Panc1 (cell line): ENCODE measurements around the gene TOP1. TPM values are rescaled to one million over a fixed set of nuclear protein-coding genes. Genes with fewer than 3 reads are reported as not detected.

ENCODE experiments used
- ATAC-seq: fragments of 200-7000 bp; cut with Tn5 transposase; 2 replicates; pipeline ENCODE4 v1.9.1; 2020; ENCODE audit warnings: mild to moderate bottlenecking, moderate library complexity
- BruUV-seq: library from RNA; stranded (reverse); fragments of 400-500 nt; replicated peaks from 2 replicates; lab custom pipeline; 2021; lab: Mats Ljungman, UMichigan
- CTCF ChIA-PET: fragments of 300-600 bp; sonication (Branson Sonifier 250); formaldehyde crosslinking; loops from one replicate; lab custom pipeline; 2022; ENCODE audit warnings: antibody characterized with exemption; lab: Charles Lee
- POLR2A ChIA-PET: fragments of 300-600 bp; sonication (Branson Sonifier 250); formaldehyde crosslinking; loops from one replicate; lab custom pipeline; 2022; ENCODE audit warnings: antibody characterized with exemption; lab: Charles Lee
- DNase-seq: peaks from one replicate; pipeline ENCODE4 v3.0.0-alpha.2; 2010; ENCODE audit warnings: low read depth, low spot score
- H3K27ac ChIP-seq: 2 replicates; pipeline ENCODE4 v1.5.1; 2011; ENCODE audit warnings: mild to moderate bottlenecking, low read length, inconsistent platforms
- H3K27me3 ChIP-seq: fragments of 200-500 bp; sonication (Bioruptor generic); 2 replicates; pipeline ENCODE4 v1.6.0; 2014; ENCODE audit warnings: low read length, inconsistent platforms; ENCODE audit not compliant: control insufficient read depth, insufficient read depth
- H3K36me3 ChIP-seq: fragments of 200-500 bp; sonication (Bioruptor generic); 2 replicates; pipeline ENCODE4 v1.5.1; 2014; ENCODE audit warnings: inconsistent platforms, mild to moderate bottlenecking, low read length, moderate library complexity; ENCODE audit not compliant: control insufficient read depth, insufficient read depth
- H3K4me1 ChIP-seq: 2 replicates; pipeline ENCODE4 v1.5.1; 2011; ENCODE audit warnings: inconsistent platforms, mild to moderate bottlenecking, low read length, moderate library complexity; ENCODE audit not compliant: control insufficient read depth, insufficient read depth
- H3K4me3 ChIP-seq, 2 experiments: 2 replicates each; pipeline ENCODE4 v1.5.1; 2011 to 2012; ENCODE audit warnings: low read depth in 2 of 2, low read length in 2 of 2, mild to moderate bottlenecking in 2 of 2, inconsistent platforms in 1 of 2, moderate library complexity in 1 of 2
- H3K9me3 ChIP-seq: fragments of 200-500 bp; sonication (Bioruptor generic); 2 replicates; pipeline ENCODE4 v1.5.1; 2014; ENCODE audit warnings: low read depth, mild to moderate bottlenecking, inconsistent platforms, low read length, moderate library complexity; ENCODE audit not compliant: control insufficient read depth, insufficient read depth
- POLR2AphosphoS5 ChIP-seq: IDR thresholded peaks from 2 replicates; pipeline ENCODE4 v1.6.1; 2012; ENCODE audit warnings: mild to moderate bottlenecking, low read depth, low read length, moderate library complexity
- SIN3A ChIP-seq: IDR thresholded peaks from 2 replicates; pipeline ENCODE4 v1.6.1; 2012; ENCODE audit warnings: low read depth, mild to moderate bottlenecking, low read length, moderate library complexity, borderline replicate concordance; ENCODE audit not compliant: insufficient read depth
- TCF7L2 ChIP-seq: IDR thresholded peaks from 2 replicates; pipeline ENCODE4 v1.6.1; 2011; ENCODE audit warnings: mild to moderate bottlenecking, low read depth, low read length, inconsistent platforms
- in situ Hi-C: cut with HindIII; loops from 2 replicates; pipeline ENCODE4 v1.10.0; 2016; ENCODE audit warnings: low sequenced_read_pairs, low pct_unique_long_range_greater_than_20kb
- intact Hi-C: fragments of 100-400 bp; cut with micrococcal nuclease; formaldehyde crosslinking; loops from one replicate; pipeline ENCODE4 v1.10.0; 2022; ENCODE audit not compliant: unreplicated experiment
- total RNA-seq: library from RNA; stranded (reverse); gene quantifications from one replicate; pipeline ENCODE4 v1.2.1, GENCODE V29; 2021; ENCODE audit not compliant: unreplicated experiment
- TF ChIP-seq, protein P1 (sequence below): fragments of 450-650 bp; IDR thresholded peaks from 2 replicates; pipeline ENCODE4 v1.5.1; 2017; ENCODE audit warnings: mild to moderate bottlenecking
- TF ChIP-seq, protein P2 (sequence below), 2 experiments: IDR thresholded peaks; 2 replicates each; pipeline ENCODE4 v1.6.1; 2011 to 2012; ENCODE audit warnings: low read depth in 2 of 2, control low read depth in 1 of 2, low read length in 1 of 2, mild to moderate bottlenecking in 1 of 2, moderate library complexity in 1 of 2; ENCODE audit not compliant: insufficient read depth in 1 of 2

TOP1 gene
- total RNA-seq, 1 experiment from 2014 or later: 65.2 TPM

DNA sequence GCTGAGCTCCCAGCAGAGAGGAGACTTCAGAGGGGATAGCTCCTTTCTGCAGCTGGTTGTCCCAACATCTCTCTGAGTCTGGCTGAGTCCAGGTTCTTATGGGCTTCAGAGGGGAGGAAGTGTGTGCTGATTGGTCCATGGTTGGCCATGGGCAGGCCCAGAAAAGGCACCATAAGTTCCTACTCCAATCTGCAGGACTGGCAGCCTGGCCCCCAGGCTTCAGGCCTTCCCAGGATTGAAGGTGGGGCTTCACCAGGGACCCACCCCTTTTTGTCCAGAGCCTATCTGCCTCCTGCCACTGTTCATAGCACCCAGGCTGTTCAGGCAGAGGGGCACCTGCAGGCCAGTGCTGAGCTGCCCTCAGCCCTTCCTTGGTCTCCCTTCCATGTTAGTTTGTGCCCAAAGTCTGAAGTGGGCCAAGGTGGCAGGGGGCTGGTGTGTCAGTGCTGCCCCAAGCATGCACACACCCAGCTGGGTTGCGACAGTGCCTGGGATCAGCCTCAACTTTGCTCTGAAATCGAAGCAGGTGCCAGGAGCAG, 21.6 kb upstream of the TOP1 start:
- Histone ChIP-seq H3K27ac (no peak overlapping the region), H3K4me1 (peaks cover 19% of the 10 kb centered on the region), H3K36me3 (no peaks in the 10 kb centered on the region), H3K9me3 (peaks cover 5% of the 10 kb centered on the region; the same call in 1 of the 2 replicates), H3K27me3 (no peaks in the 10 kb centered on the region), H3K4me3 (no peak overlapping the region)
- intact Hi-C loops (no loop called here), in situ Hi-C loops (no loop called here)
- DNase-seq (no peak), ATAC-seq (no peak)
- no TSS peak for BruUV-seq
- POLR2A ChIA-PET: no interaction called here
- CTCF ChIA-PET: no interaction called here
- TF ChIP-seq POLR2AphosphoS5: no peak
- no peak for TF ChIP-seq SIN3A
- no peak for TF ChIP-seq TCF7L2
- TF ChIP-seq, protein P1, sequence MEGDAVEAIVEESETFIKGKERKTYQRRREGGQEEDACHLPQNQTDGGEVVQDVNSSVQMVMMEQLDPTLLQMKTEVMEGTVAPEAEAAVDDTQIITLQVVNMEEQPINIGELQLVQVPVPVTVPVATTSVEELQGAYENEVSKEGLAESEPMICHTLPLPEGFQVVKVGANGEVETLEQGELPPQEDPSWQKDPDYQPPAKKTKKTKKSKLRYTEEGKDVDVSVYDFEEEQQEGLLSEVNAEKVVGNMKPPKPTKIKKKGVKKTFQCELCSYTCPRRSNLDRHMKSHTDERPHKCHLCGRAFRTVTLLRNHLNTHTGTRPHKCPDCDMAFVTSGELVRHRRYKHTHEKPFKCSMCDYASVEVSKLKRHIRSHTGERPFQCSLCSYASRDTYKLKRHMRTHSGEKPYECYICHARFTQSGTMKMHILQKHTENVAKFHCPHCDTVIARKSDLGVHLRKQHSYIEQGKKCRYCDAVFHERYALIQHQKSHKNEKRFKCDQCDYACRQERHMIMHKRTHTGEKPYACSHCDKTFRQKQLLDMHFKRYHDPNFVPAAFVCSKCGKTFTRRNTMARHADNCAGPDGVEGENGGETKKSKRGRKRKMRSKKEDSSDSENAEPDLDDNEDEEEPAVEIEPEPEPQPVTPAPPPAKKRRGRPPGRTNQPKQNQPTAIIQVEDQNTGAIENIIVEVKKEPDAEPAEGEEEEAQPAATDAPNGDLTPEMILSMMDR: no peak
- TF ChIP-seq, protein P2, sequence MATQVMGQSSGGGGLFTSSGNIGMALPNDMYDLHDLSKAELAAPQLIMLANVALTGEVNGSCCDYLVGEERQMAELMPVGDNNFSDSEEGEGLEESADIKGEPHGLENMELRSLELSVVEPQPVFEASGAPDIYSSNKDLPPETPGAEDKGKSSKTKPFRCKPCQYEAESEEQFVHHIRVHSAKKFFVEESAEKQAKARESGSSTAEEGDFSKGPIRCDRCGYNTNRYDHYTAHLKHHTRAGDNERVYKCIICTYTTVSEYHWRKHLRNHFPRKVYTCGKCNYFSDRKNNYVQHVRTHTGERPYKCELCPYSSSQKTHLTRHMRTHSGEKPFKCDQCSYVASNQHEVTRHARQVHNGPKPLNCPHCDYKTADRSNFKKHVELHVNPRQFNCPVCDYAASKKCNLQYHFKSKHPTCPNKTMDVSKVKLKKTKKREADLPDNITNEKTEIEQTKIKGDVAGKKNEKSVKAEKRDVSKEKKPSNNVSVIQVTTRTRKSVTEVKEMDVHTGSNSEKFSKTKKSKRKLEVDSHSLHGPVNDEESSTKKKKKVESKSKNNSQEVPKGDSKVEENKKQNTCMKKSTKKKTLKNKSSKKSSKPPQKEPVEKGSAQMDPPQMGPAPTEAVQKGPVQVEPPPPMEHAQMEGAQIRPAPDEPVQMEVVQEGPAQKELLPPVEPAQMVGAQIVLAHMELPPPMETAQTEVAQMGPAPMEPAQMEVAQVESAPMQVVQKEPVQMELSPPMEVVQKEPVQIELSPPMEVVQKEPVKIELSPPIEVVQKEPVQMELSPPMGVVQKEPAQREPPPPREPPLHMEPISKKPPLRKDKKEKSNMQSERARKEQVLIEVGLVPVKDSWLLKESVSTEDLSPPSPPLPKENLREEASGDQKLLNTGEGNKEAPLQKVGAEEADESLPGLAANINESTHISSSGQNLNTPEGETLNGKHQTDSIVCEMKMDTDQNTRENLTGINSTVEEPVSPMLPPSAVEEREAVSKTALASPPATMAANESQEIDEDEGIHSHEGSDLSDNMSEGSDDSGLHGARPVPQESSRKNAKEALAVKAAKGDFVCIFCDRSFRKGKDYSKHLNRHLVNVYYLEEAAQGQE (IDR thresholded peaks at IDR 0.05; ENCODE audit: insufficient read depth in 1 of 2, low read depth in 2 of 2, low read length in 1 of 2): no peak

DNA sequence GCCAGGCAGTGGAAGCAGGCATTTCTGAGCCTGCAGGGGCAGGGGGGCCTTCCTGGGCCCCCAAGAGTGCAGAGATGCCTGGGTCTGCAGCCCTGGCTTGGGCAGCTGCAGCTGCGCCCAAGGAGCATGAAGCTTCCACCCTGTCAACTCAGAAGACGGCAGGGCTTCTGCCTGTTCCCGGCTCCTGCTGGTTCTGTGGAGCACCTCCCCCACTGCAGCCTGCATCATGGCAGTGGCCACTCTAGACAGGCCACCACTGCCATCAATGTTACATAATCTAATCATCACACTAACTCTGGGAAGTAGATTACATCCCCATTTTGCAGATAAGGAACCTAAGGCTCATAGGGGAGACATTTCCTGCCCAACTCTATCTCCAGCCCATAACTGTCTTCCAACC, 21.1 kb upstream of the TOP1 start:
- in situ Hi-C loops: no loop called here
- intact Hi-C loops: no loop called here
- Histone ChIP-seq H3K27ac (peak overlapping the region; percentile 41; the same call in 1 of the 2 replicates), H3K4me3 (no peak overlapping the region), H3K9me3 (peaks cover 5% of the 10 kb centered on the region; the same call in 1 of the 2 replicates), H3K4me1 (peaks cover 19% of the 10 kb centered on the region), H3K27me3 (no peaks in the 10 kb centered on the region), H3K36me3 (no peaks in the 10 kb centered on the region)
- DNase-seq: no peak
- CTCF ChIA-PET: no interaction called here
- POLR2A ChIA-PET: no interaction called here
- no TSS peak for BruUV-seq
- ATAC-seq: no peak
- TF ChIP-seq SIN3A (no peak), POLR2AphosphoS5 (no peak), TCF7L2 (no peak)
- TF ChIP-seq, protein P1: no peak
- TF ChIP-seq, protein P2 (IDR thresholded peaks at IDR 0.05; ENCODE audit: insufficient read depth in 1 of 2, low read depth in 2 of 2, low read length in 1 of 2): no peak
